IMR-90 (cell line): ENCODE data around the gene EME2. TPM values are rescaled to one million over a fixed set of nuclear protein-coding genes. Genes with fewer than 3 reads are reported as not detected.

ENCODE experiments used
- ATAC-seq: fragments of 200-7000 bp; cut with Tn5 transposase; 2 replicates; pipeline ENCODE4 v1.9.1; 2020; ENCODE audit warnings: low read depth, mild to moderate bottlenecking, moderate library complexity
- BruUV-seq: library from RNA; stranded (reverse); fragments of 400-500 nt; replicated peaks from 2 replicates; lab custom pipeline; 2021; lab: Mats Ljungman, UMichigan
- CTCF ChIA-PET: fragments of 300-600 bp; formaldehyde crosslinking; extraction: SDS; loops from one replicate; lab custom pipeline; 2021; ENCODE audit warnings: antibody characterized with exemption; lab: Yijun Ruan, JAX
- POLR2A ChIA-PET: fragments of 300-600 bp; sonication (Branson Sonifier 250); formaldehyde crosslinking; loops from one replicate; lab custom pipeline; 2022; ENCODE audit warnings: antibody characterized with exemption; ENCODE audit not compliant: unreplicated experiment; lab: Charles Lee
- DNase-seq: peaks from one replicate; pipeline ENCODE4 v3.0.0; 2013
- H2AFZ ChIP-seq: replicated peaks from 2 replicates; pipeline ENCODE3; 2013; ENCODE audit warnings: low read length, mild to moderate bottlenecking; ENCODE audit not compliant: poor library complexity
- H2AK5ac ChIP-seq: 2 replicates; pipeline ENCODE4 v1.6.1; 2013; ENCODE audit warnings: low read depth, low read length, inconsistent platforms
- H2AK9ac ChIP-seq: replicated peaks from 2 replicates; pipeline ENCODE3; 2013; ENCODE audit warnings: mild to moderate bottlenecking, low read depth, low read length, moderate library complexity; ENCODE audit not compliant: poor library complexity
- H2BK120ac ChIP-seq: 2 replicates; pipeline ENCODE4 v1.6.1; 2013; ENCODE audit warnings: low read depth, low read length, inconsistent platforms
- H2BK15ac ChIP-seq: 3 replicates; pipeline ENCODE4 v1.6.1; 2013; ENCODE audit warnings: low read depth, low read length, inconsistent platforms
- H2BK20ac ChIP-seq: 2 replicates; pipeline ENCODE4 v1.6.1; 2013; ENCODE audit warnings: low read depth, mild to moderate bottlenecking, inconsistent platforms, low read length, moderate library complexity
- H2BK5ac ChIP-seq: 2 replicates; pipeline ENCODE4 v1.6.1; 2013; ENCODE audit warnings: mild to moderate bottlenecking, low read depth, low read length, inconsistent platforms; ENCODE audit not compliant: poor library complexity, severe bottlenecking
- H3K14ac ChIP-seq: replicated peaks from 2 replicates; pipeline ENCODE4 v1.6.1; 2013; ENCODE audit warnings: low read depth, low read length, inconsistent platforms
- H3K18ac ChIP-seq: 2 replicates; pipeline ENCODE4 v1.6.1; 2013; ENCODE audit warnings: low read depth, low read length, control low read depth
- H3K23ac ChIP-seq: 2 replicates; pipeline ENCODE4 v1.6.1; 2013; ENCODE audit warnings: low read depth, low read length, inconsistent platforms
- H3K27ac ChIP-seq: 2 replicates; pipeline ENCODE4 v1.5.1; 2013; ENCODE audit warnings: mild to moderate bottlenecking, control low read depth, low read length; ENCODE audit not compliant: insufficient read depth
- H3K27me3 ChIP-seq: 2 replicates; pipeline ENCODE4 v1.6.1; 2013; ENCODE audit warnings: low read length; ENCODE audit not compliant: control insufficient read depth, insufficient read depth
- H3K36me3 ChIP-seq: 2 replicates; pipeline ENCODE4 v1.6.1; 2013; ENCODE audit warnings: low read length, mixed read lengths; ENCODE audit not compliant: control insufficient read depth, insufficient read depth
- H3K4ac ChIP-seq: 2 replicates; pipeline ENCODE4 v1.6.1; 2013; ENCODE audit warnings: low read depth, low read length, inconsistent platforms
- H3K4me1 ChIP-seq: 2 replicates; pipeline ENCODE4 v1.6.1; 2013; ENCODE audit warnings: low read length, mixed read lengths; ENCODE audit not compliant: control insufficient read depth, insufficient read depth
- H3K4me2 ChIP-seq: 2 replicates; pipeline ENCODE4 v1.6.1; 2013; ENCODE audit warnings: low read depth, mild to moderate bottlenecking, control low read depth, low read length, moderate library complexity
- H3K4me3 ChIP-seq: 2 replicates; pipeline ENCODE4 v1.5.1; 2013; ENCODE audit warnings: low read depth, mild to moderate bottlenecking, control low read depth, low read length, moderate library complexity; ENCODE audit not compliant: insufficient read depth
- H3K56ac ChIP-seq: 2 replicates; pipeline ENCODE4 v1.6.1; 2013; ENCODE audit warnings: low read length, inconsistent platforms; ENCODE audit not compliant: insufficient read depth; ENCODE audit errors: extremely low read depth
- H3K79me1 ChIP-seq, 2 experiments: 2 replicates each; pipeline ENCODE4 v1.6.1; 2013; ENCODE audit warnings: low read length in 2 of 2, inconsistent platforms in 1 of 2, low read depth in 1 of 2
- H3K9ac ChIP-seq: 2 replicates; pipeline ENCODE4 v1.6.1; 2013; ENCODE audit warnings: low read depth, low read length, control low read depth
- H3K9me1 ChIP-seq: 2 replicates; pipeline ENCODE4 v1.6.1; 2013; ENCODE audit warnings: low read length, inconsistent platforms; ENCODE audit not compliant: insufficient read depth
- H3K9me3 ChIP-seq: 2 replicates; pipeline ENCODE4 v1.6.1; 2013; ENCODE audit warnings: low read length; ENCODE audit not compliant: control insufficient read depth, insufficient read depth
- H4K20me1 ChIP-seq: 2 replicates; pipeline ENCODE4 v1.6.1; 2013; ENCODE audit warnings: low read length, inconsistent platforms; ENCODE audit not compliant: insufficient read depth
- H4K5ac ChIP-seq: 2 replicates; pipeline ENCODE4 v1.6.1; 2013; ENCODE audit warnings: mild to moderate bottlenecking, low read depth, low read length, control low read depth
- H4K8ac ChIP-seq, 2 experiments: 2 replicates each; pipeline ENCODE4 v1.6.1; 2013; ENCODE audit warnings: low read depth in 2 of 2, low read length in 2 of 2, control low read depth in 1 of 2, inconsistent platforms in 1 of 2
- H4K91ac ChIP-seq: 2 replicates; pipeline ENCODE4 v1.6.1; 2013; ENCODE audit warnings: low read depth, low read length, inconsistent platforms; ENCODE audit not compliant: insufficient read depth
- BHLHE40 ChIP-seq: fragments of 150-350 bp; IDR thresholded peaks from 2 replicates; pipeline ENCODE4 v1.6.1; 2016; ENCODE audit warnings: mild to moderate bottlenecking, low read depth, low read length
- CEBPB ChIP-seq: IDR thresholded peaks from 2 replicates; pipeline ENCODE4 v1.6.1; 2012; ENCODE audit warnings: low read depth, low read length, improper control_type of control experiment
- CHD1 ChIP-seq: IDR thresholded peaks from 2 replicates; pipeline ENCODE4 v1.6.1; 2012; ENCODE audit warnings: low read depth, low read length, improper control_type of control experiment
- FOS ChIP-seq: fragments of 150-350 bp; IDR thresholded peaks from 2 replicates; pipeline ENCODE4 v1.6.1; 2016; ENCODE audit warnings: low read depth, low read length
- MAFK ChIP-seq: IDR thresholded peaks from 2 replicates; pipeline ENCODE4 v1.6.1; 2012; ENCODE audit warnings: low read depth, low read length, improper control_type of control experiment
- MAZ ChIP-seq: IDR thresholded peaks from 2 replicates; pipeline ENCODE4 v1.6.1; 2012; ENCODE audit warnings: low read depth, mild to moderate bottlenecking, low read length, improper control_type of control experiment, moderate library complexity, borderline replicate concordance
- MXI1 ChIP-seq: IDR thresholded peaks from 2 replicates; pipeline ENCODE4 v1.6.1; 2012; ENCODE audit warnings: low read depth, mild to moderate bottlenecking, low read length, moderate library complexity, borderline replicate concordance
- NFE2L2 ChIP-seq: fragments of 150-350 bp; IDR thresholded peaks from 2 replicates; pipeline ENCODE4 v1.6.1; 2016; ENCODE audit warnings: low read depth, mild to moderate bottlenecking, low read length
- POLR2A ChIP-seq: IDR thresholded peaks from 2 replicates; pipeline ENCODE4 v1.6.1; 2012; ENCODE audit warnings: mild to moderate bottlenecking, low read depth, low read length
- RAD21 ChIP-seq: IDR thresholded peaks from 2 replicates; pipeline ENCODE4 v1.6.1; 2012; ENCODE audit warnings: low read length, improper control_type of control experiment
- RCOR1 ChIP-seq: IDR thresholded peaks from 2 replicates; pipeline ENCODE4 v1.6.1; 2012; ENCODE audit warnings: mild to moderate bottlenecking, low read length, improper control_type of control experiment; ENCODE audit not compliant: insufficient replicate concordance
- RFX5 ChIP-seq: IDR thresholded peaks from 2 replicates; pipeline ENCODE4 v1.8.0; 2012; ENCODE audit warnings: low read depth, mild to moderate bottlenecking, low read length, moderate library complexity
- SMC3 ChIP-seq: fragments of 150-350 bp; IDR thresholded peaks from 2 replicates; pipeline ENCODE4 v1.6.1; 2016; ENCODE audit warnings: low read depth, mild to moderate bottlenecking, antibody characterized with exemption, low read length, moderate library complexity
- WGBS, 2 experiments: methylation state at CpG; one replicate each; pipeline versions ENCODE4 v1.1.5 to v1.1.7; 2013; ENCODE audit warnings: missing lambda C conversion rate in 2 of 2; ENCODE audit not compliant: insufficient read length in 1 of 2; ENCODE audit errors: extremely low coverage in 2 of 2; 5-methylcytosine and 5-hydroxymethylcytosine counted together
- dilution Hi-C: fragments of 300-500 bp; cut with HindIII; formaldehyde crosslinking; loops from one replicate; pipeline ENCODE4 v1.14.3; 2018; ENCODE audit warnings: low sequenced_read_pairs; ENCODE audit not compliant: unreplicated experiment
- in situ Hi-C: fragments of 300-500 bp; cut with MboI; formaldehyde crosslinking; loops from 3 replicates; pipeline ENCODE4 v1.14.3; 2019; ENCODE audit warnings: low sequenced_read_pairs, inconsistent platforms, mixed read lengths
- intact Hi-C: fragments of 100-400 bp; cut with micrococcal nuclease; formaldehyde crosslinking; loops from 2 replicates; pipeline ENCODE4 v1.10.0; 2022
- polyA plus RNA-seq, 3 experiments: library from polyadenylated mRNA; depleted of rRNA; stranded (reverse); fragments of >200 nt; gene quantifications; 2 replicates each; pipeline ENCODE4 v1.2.3, GENCODE V29; 2012; ENCODE audit warnings: low replicate concordance in 1 of 3
- total RNA-seq: library from RNA; depleted of rRNA; stranded (reverse); fragments of >200 nt; gene quantifications from 2 replicates; pipeline ENCODE4 v1.2.3, GENCODE V29; 2012
- TF ChIP-seq, protein P1 (sequence below): conservative IDR thresholded peaks from 2 replicates; pipeline ENCODE4 v1.5.1; 2012; ENCODE audit warnings: mild to moderate bottlenecking, low read depth, low read length, improper control_type of control experiment
- TF ChIP-seq, protein P2 (sequence below): fragments of 150-350 bp; IDR thresholded peaks from 2 replicates; pipeline ENCODE4 v1.6.1; 2016; ENCODE audit warnings: low read depth, mild to moderate bottlenecking, low read length, moderate library complexity, borderline replicate concordance

Gene EME2
- total and polyA plus RNA-seq, 2 of the 4 experiments (the other 2 are of a cell fraction) = 1.3 to 9.6 TPM

DNA sequence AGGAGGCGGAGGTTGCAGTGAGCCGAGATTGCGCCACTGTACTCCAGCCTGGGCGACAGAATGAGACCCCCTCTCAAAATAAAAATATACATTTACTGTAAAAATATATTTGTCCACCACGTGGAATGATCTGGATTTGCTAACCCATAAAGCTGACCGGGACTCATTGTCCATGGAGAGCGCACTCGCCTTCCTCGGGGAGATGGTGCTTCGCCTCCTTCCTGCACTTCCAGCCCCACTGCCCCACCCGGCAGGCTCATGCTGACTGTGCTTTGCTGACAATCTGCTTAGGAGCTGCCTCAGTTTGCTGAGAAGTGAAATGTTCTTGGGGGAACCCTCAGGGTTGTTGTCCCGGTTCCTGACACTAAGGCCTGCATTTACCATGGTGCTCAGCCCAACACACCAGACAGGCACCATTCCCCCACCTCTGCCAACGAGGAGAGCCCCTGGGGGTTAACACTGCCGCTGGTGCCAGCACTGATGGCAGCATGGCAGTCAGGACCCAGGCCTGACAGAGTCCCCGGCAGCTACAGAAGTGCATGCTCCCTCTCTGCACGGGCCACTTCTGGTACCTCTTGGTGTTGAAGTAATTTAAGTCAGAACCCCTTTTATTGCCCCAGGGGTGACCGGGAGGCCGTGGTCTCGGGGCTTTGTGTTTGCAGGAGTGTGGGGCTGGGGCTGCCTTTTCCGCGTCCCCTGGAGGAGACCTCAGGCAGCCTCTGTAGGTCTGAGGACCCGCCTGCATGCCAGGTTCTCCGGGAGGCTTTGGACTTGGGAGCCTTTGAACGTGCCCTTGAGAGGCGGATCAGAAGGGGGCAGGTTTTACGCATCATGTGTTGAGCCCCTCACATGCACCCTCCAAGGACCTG lies 12.6 kb downstream of the EME2 start:
- no peak overlapping the region for H4K91ac ChIP-seq
- H2AK9ac ChIP-seq = peak overlapping the region; percentile 55
- BruUV-seq = no TSS peak
- no peak overlapping the region for H2BK120ac ChIP-seq
- H3K36me3 ChIP-seq = peaks cover 32% of the 10 kb centered on the region
- no peak overlapping the region for H4K8ac ChIP-seq
- in situ Hi-C loops (no loop called here), dilution Hi-C loops (no loop called here), intact Hi-C loops (loop anchor here (5.0 kb wide), 1 partner anchor 42 kb away; the partner anchor contains the start of genes FAHD1 and HAGH)
- DNase-seq (no peak), ATAC-seq (no peak)
- no peaks in the 10 kb centered on the region for H3K27me3 ChIP-seq
- POLR2A ChIA-PET = no interaction called here
- no peak overlapping the region for H4K5ac ChIP-seq
- H2AFZ ChIP-seq = no peak overlapping the region
- no peak overlapping the region for H3K18ac ChIP-seq
- peaks cover 38% of the 10 kb centered on the region for H4K20me1 ChIP-seq
- H3K9me3 ChIP-seq = no peaks in the 10 kb centered on the region
- WGBS, 2 experiments = 94% methylated on average over 7 of the region's 26 CpGs; no CpG with 5 or more reads in 1 of the 2 experiments
- H2BK5ac ChIP-seq = no peak overlapping the region
- no peak overlapping the region for H3K14ac ChIP-seq
- H3K23ac ChIP-seq = no peak overlapping the region
- no peak overlapping the region for H2BK15ac ChIP-seq
- no peak overlapping the region for H3K4me2 ChIP-seq
- no peak overlapping the region for H3K27ac ChIP-seq
- no peak overlapping the region for H3K4ac ChIP-seq
- no peak overlapping the region for H3K4me3 ChIP-seq
- no peak overlapping the region for H3K9ac ChIP-seq
- CTCF ChIA-PET = no interaction called here
- H3K4me1 ChIP-seq = peaks cover 3% of the 10 kb centered on the region; the same call in 1 of the 2 replicates
- H2BK20ac ChIP-seq = no peak overlapping the region
- H3K56ac ChIP-seq = no peak overlapping the region
- no peak overlapping the region for H2AK5ac ChIP-seq
- H3K9me1 ChIP-seq = peaks cover 7% of the 10 kb centered on the region; the same call in 1 of the 2 replicates
- peaks cover 17 to 55% of the 10 kb centered on the region in 2 experiments for H3K79me1 ChIP-seq
- no peak for TF ChIP-seq MAFK
- no peak for TF ChIP-seq NFE2L2
- TF ChIP-seq CEBPB = no peak
- TF ChIP-seq RAD21 = no peak
- no peak for TF ChIP-seq MXI1
- TF ChIP-seq RFX5 = no peak
- no peak for TF ChIP-seq MAZ
- TF ChIP-seq, protein P1, sequence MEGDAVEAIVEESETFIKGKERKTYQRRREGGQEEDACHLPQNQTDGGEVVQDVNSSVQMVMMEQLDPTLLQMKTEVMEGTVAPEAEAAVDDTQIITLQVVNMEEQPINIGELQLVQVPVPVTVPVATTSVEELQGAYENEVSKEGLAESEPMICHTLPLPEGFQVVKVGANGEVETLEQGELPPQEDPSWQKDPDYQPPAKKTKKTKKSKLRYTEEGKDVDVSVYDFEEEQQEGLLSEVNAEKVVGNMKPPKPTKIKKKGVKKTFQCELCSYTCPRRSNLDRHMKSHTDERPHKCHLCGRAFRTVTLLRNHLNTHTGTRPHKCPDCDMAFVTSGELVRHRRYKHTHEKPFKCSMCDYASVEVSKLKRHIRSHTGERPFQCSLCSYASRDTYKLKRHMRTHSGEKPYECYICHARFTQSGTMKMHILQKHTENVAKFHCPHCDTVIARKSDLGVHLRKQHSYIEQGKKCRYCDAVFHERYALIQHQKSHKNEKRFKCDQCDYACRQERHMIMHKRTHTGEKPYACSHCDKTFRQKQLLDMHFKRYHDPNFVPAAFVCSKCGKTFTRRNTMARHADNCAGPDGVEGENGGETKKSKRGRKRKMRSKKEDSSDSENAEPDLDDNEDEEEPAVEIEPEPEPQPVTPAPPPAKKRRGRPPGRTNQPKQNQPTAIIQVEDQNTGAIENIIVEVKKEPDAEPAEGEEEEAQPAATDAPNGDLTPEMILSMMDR = no peak
- TF ChIP-seq BHLHE40 = no peak
- TF ChIP-seq FOS = no peak
- TF ChIP-seq POLR2A = no peak
- TF ChIP-seq RCOR1 = no peak
- no peak for TF ChIP-seq CHD1
- TF ChIP-seq, protein P2, sequence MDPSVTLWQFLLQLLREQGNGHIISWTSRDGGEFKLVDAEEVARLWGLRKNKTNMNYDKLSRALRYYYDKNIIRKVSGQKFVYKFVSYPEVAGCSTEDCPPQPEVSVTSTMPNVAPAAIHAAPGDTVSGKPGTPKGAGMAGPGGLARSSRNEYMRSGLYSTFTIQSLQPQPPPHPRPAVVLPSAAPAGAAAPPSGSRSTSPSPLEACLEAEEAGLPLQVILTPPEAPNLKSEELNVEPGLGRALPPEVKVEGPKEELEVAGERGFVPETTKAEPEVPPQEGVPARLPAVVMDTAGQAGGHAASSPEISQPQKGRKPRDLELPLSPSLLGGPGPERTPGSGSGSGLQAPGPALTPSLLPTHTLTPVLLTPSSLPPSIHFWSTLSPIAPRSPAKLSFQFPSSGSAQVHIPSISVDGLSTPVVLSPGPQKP = no peak
- TF ChIP-seq SMC3 = no peak
